Activated CD8-positive, alpha-beta memory T cell treated with anti-CD3 and anti-CD28 coated beads, Interleukin-2, amount 10 ng/mL, durations not matched to agents 7 days and 5 days (primary cell): ENCODE data around the gene MED13. TPM values are rescaled to one million over a fixed set of nuclear protein-coding genes. Genes with fewer than 3 reads are reported as not detected.
"Not testable (repeated sequence)": the region's sequence is repeated elsewhere in the genome, so short reads cannot be mapped to it uniquely, and the experiment has no call there.

Experiments
- ATAC-seq: fragments of 150-1000 bp; cut with Tn5 transposase; one replicate; pipeline ENCODE4 v1.10.0; 2021; ENCODE audit warnings: moderate library complexity
- CTCF ChIA-PET: fragments of 350-600 bp; sonication (Branson Sonifier 250); formaldehyde crosslinking; loops from one replicate; lab custom pipeline; 2021; ENCODE audit warnings: antibody characterized with exemption; lab: Charles Lee
- DNase-seq: peaks from one replicate; pipeline ENCODE4 v3.0.0-alpha.2; 2020
- H3K27ac Mint-ChIP-seq: one replicate; pipeline ENCODE4 v1.8.0; 2021; ENCODE audit warnings: mild to moderate bottlenecking, mixed read lengths
- H3K27me3 Mint-ChIP-seq: one replicate; pipeline ENCODE4 v1.8.0; 2021; ENCODE audit warnings: mixed read lengths
- H3K36me3 Mint-ChIP-seq: one replicate; pipeline ENCODE4 v1.8.0; 2021; ENCODE audit warnings: mild to moderate bottlenecking, mixed read lengths
- H3K4me1 Mint-ChIP-seq: one replicate; pipeline ENCODE4 v1.8.0; 2021; ENCODE audit warnings: mixed read lengths
- H3K4me3 Mint-ChIP-seq: one replicate; pipeline ENCODE4 v1.8.0; 2021; ENCODE audit warnings: mild to moderate bottlenecking, moderate library complexity, mixed read lengths
- H3K9me3 Mint-ChIP-seq: one replicate; pipeline ENCODE4 v1.8.0; 2022; ENCODE audit warnings: low read depth, mixed read lengths
- total RNA-seq, 2 experiments: library from RNA; stranded (reverse); gene quantifications; one replicate each; pipeline ENCODE4 v1.2.3, GENCODE V29; 2021

The MED13 gene
- total RNA-seq, 2 experiments from 2014 or later = 52.4 to 63.6 TPM

DNA sequence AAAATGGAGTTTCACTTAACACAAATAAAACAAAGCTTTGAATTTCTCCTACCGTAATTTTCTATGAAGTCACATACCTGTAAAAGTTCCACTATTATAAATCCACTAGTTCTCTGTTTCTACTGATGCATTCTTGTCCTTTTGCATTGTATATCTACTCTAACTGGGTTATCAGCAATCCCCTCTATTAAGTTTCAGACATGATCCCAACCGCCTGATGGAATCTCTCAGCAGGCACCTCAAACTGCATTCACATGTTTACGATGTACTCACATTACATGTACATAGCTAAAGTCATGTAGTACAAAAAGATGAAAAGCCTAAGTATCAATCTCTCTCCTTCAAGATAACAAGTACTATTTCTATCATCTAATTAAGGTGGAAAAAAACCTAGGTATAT, 64.9 kb downstream of the MED13 start:
- H3K36me3 Mint-ChIP-seq = peaks cover 26% of the 10 kb centered on the region
- no peak overlapping the region for H3K4me3 Mint-ChIP-seq
- H3K27me3 Mint-ChIP-seq = no peaks in the 10 kb centered on the region
- H3K27ac Mint-ChIP-seq = no peak overlapping the region
- CTCF ChIA-PET = no interaction called here
- ATAC-seq (no peak), DNase-seq (no peak)
- peaks cover 3% of the 10 kb centered on the region for H3K4me1 Mint-ChIP-seq
- H3K9me3 Mint-ChIP-seq = no peaks in the 10 kb centered on the region

DNA sequence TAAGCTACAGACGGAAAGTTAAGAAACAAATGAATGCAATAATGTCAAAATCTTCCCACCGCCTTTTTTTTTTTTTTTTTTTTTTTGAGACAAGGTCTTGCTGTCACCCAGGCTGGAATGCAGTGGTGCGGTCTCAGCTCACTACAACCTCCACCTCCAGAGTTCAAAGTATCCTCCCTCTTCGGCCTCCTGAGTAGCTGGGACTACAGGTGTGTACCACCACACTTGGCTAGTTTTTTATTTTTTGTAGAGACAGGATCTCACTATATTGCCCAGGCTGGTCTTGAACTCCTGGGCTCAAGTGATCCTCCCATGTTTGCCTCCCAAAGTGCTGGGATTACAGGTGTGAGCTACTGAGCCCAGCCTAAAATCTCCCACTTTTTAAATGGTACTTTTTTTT, 66.5 kb downstream of the MED13 start:
- H3K27ac Mint-ChIP-seq, DNase-seq, H3K27me3 Mint-ChIP-seq, H3K4me3 Mint-ChIP-seq, H3K4me1 Mint-ChIP-seq, ATAC-seq, H3K9me3 Mint-ChIP-seq: not testable (repeated sequence)
- CTCF ChIA-PET = interaction anchor here (1.1 kb wide), 1 partner anchor 111 kb away, joined by 5 read pairs; no protein-coding TSS in a partner anchor
- peaks cover 17% of the 10 kb centered on the region for H3K36me3 Mint-ChIP-seq

DNA sequence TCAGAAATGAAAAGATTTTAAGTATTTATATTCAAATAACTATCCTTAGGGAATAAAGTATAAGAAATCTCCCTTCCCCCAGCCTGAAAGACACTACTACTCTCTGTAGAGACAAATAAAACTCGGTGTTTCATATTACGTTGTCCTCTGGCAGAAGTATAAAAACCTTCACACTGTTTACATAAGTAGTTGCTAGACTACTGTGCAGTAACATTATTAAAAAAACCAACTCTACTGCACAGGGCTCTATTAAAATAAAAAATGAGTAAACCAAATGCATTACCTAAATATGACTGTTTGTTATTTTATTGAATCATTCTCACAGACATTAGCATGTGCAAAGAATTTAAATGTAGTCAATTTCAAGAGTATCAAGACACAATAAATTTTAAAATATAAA, 67.4 kb downstream of the MED13 start:
- ATAC-seq = no peak
- Mint-ChIP-seq H3K27ac (no peak overlapping the region), H3K27me3 (no peaks in the 10 kb centered on the region), H3K4me1 (peaks cover 3% of the 10 kb centered on the region), H3K9me3 (no peaks in the 10 kb centered on the region), H3K36me3 (peaks cover 22% of the 10 kb centered on the region), H3K4me3 (no peak overlapping the region)
- no peak for DNase-seq
- CTCF ChIA-PET = interaction anchor here (1.1 kb wide), 1 partner anchor 112 kb away, joined by 5 read pairs; no protein-coding TSS in a partner anchor

- H3K4me1 Mint-ChIP-seq = peaks cover 3% of the 10 kb centered on the region
- H3K27me3 Mint-ChIP-seq = no peaks in the 10 kb centered on the region
- DNase-seq (no peak), ATAC-seq (no peak)
- H3K36me3 Mint-ChIP-seq = peaks cover 26% of the 10 kb centered on the region
- CTCF ChIA-PET = no interaction called here
- H3K9me3 Mint-ChIP-seq = no peaks in the 10 kb centered on the region
- no peak overlapping the region for H3K4me3 Mint-ChIP-seq
- H3K27ac Mint-ChIP-seq = no peak overlapping the region
Observed at GRCh38 chr17:61996916-61997605, 68.0 kb downstream of the MED13 start.

- CTCF ChIA-PET = no interaction called here
- H3K36me3 Mint-ChIP-seq = peaks cover 36% of the 10 kb centered on the region
- H3K4me3 Mint-ChIP-seq = no peak overlapping the region
- ATAC-seq (no peak), DNase-seq (no peak)
- no peaks in the 10 kb centered on the region for H3K27me3 Mint-ChIP-seq
- H3K4me1 Mint-ChIP-seq = no peaks in the 10 kb centered on the region
- no peaks in the 10 kb centered on the region for H3K9me3 Mint-ChIP-seq
- H3K27ac Mint-ChIP-seq = no peak overlapping the region
Observed at GRCh38 chr17:61989509-61989908, 75.6 kb downstream of the MED13 start.

- Mint-ChIP-seq H3K36me3 (peaks cover 36% of the 10 kb centered on the region), H3K4me1 (no peaks in the 10 kb centered on the region), H3K9me3 (no peaks in the 10 kb centered on the region), H3K27ac (no peak overlapping the region), H3K27me3 (no peaks in the 10 kb centered on the region), H3K4me3 (no peak overlapping the region)
- CTCF ChIA-PET = interaction anchor here (1.1 to 1.5 kb wide), 2 partner anchors 19 to 123 kb away, joined by 3 read pairs; no protein-coding TSS in a partner anchor
- ATAC-seq (no peak), DNase-seq (no peak)
Observed at GRCh38 chr17:61986898-61987297, 78.2 kb downstream of the MED13 start.

DNA sequence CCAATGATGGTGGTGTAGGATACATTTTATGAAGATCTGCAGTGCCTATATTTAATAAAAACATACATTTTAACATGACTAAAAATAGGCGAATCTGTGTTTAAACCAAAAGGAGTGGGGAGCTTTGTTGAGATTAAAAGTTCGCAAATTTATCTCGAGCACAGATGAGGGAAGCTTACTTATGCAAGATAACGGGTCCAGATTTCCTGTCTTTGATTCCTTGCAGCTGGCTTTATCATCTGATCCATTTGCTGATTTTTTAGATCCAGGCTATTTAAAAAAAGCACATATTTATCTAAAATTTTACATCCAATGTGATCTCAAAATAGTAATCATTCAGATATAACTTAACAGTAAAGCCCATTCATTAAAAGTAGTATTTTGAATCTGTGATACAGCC, 80.3 kb downstream of the MED13 start:
- H3K27ac Mint-ChIP-seq = no peak overlapping the region
- no peak for DNase-seq
- ATAC-seq = no peak
- no peaks in the 10 kb centered on the region for H3K9me3 Mint-ChIP-seq
- H3K36me3 Mint-ChIP-seq = peaks cover 42% of the 10 kb centered on the region
- CTCF ChIA-PET = no interaction called here
- H3K4me3 Mint-ChIP-seq = no peak overlapping the region
- H3K27me3 Mint-ChIP-seq = no peaks in the 10 kb centered on the region
- no peaks in the 10 kb centered on the region for H3K4me1 Mint-ChIP-seq

GRCh38 chr17:61981323-61981722, 83.8 kb downstream of the MED13 start:
- DNase-seq = no peak
- no peak for ATAC-seq
- CTCF ChIA-PET = no interaction called here
- H3K4me3 Mint-ChIP-seq = no peak overlapping the region
- no peak overlapping the region for H3K27ac Mint-ChIP-seq
- H3K36me3 Mint-ChIP-seq = peaks cover 50% of the 10 kb centered on the region
- H3K9me3 Mint-ChIP-seq = no peaks in the 10 kb centered on the region
- H3K27me3 Mint-ChIP-seq = no peaks in the 10 kb centered on the region
- H3K4me1 Mint-ChIP-seq = peaks cover under 1% of the 10 kb centered on the region

- CTCF ChIA-PET = interaction anchor here (0.6 kb wide), 1 partner anchor 596 kb away, joined by 3 read pairs; no protein-coding TSS in a partner anchor
- Mint-ChIP-seq H3K36me3 (peaks cover 51% of the 10 kb centered on the region), H3K4me3 (no peak overlapping the region), H3K27ac (no peak overlapping the region), H3K27me3 (no peaks in the 10 kb centered on the region), H3K4me1 (peaks cover 5% of the 10 kb centered on the region), H3K9me3 (no peaks in the 10 kb centered on the region)
- no peak for DNase-seq
- no peak for ATAC-seq
Observed at GRCh38 chr17:61980535-61980934, 84.5 kb downstream of the MED13 start.

- no peak for ATAC-seq
- Mint-ChIP-seq H3K27me3 (no peaks in the 10 kb centered on the region), H3K4me1 (peaks cover 16% of the 10 kb centered on the region), H3K27ac (no peak overlapping the region), H3K9me3 (no peaks in the 10 kb centered on the region), H3K4me3 (no peak overlapping the region), H3K36me3 (peaks cover 43% of the 10 kb centered on the region)
- DNase-seq = no peak
- CTCF ChIA-PET = no interaction called here
Observed at GRCh38 chr17:61974115-61974514, 91.0 kb downstream of the MED13 start.

GRCh38 chr17:61972311-61972710, 92.8 kb downstream of the MED13 start:
- ATAC-seq (no peak), DNase-seq (no peak)
- Mint-ChIP-seq H3K27ac (no peak overlapping the region), H3K4me1 (peaks cover 16% of the 10 kb centered on the region), H3K36me3 (peaks cover 38% of the 10 kb centered on the region), H3K4me3 (no peak overlapping the region), H3K9me3 (no peaks in the 10 kb centered on the region), H3K27me3 (no peaks in the 10 kb centered on the region)
- CTCF ChIA-PET = interaction anchor here (0.6 kb wide), 1 partner anchor 87 kb away, joined by 3 read pairs; no protein-coding TSS in a partner anchor

- Mint-ChIP-seq H3K27me3 (no peaks in the 10 kb centered on the region), H3K9me3 (no peaks in the 10 kb centered on the region), H3K4me3 (no peak overlapping the region), H3K27ac (no peak overlapping the region), H3K36me3 (peaks cover 32% of the 10 kb centered on the region), H3K4me1 (peaks cover 6% of the 10 kb centered on the region)
- ATAC-seq = no peak
- DNase-seq = no peak
- CTCF ChIA-PET = no interaction called here
Observed at GRCh38 chr17:61970030-61970429, 95.0 kb downstream of the MED13 start.

DNA sequence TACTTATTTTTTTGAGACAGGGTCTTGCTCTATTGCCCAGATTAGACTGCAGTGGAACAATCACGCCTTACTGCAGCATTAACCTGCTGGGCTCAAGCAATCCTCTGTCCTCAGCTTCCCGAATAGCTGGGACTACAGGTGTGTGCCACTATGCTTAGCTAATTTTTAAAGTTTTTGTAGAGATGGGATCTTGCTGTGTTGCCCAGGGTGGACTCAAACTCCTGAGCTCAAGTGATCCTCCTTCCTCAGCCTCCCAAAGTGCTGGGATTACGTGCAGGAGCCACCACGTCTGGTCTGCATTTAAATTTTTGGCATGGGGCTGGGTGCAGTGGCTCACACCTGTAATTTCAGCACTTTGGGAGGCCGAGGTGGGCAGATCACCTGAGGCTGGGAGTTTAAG, 96.3 kb downstream of the MED13 start:
- Mint-ChIP-seq H3K4me1 (no peaks in the 10 kb centered on the region), H3K27me3 (no peaks in the 10 kb centered on the region), H3K9me3 (no peaks in the 10 kb centered on the region), H3K36me3 (peaks cover 31% of the 10 kb centered on the region), H3K27ac (no peak overlapping the region), H3K4me3 (no peak overlapping the region)
- CTCF ChIA-PET = no interaction called here
- ATAC-seq (no peak), DNase-seq (no peak)

GRCh38 chr17:61967729-61968128, 97.3 kb downstream of the MED13 start:
- ATAC-seq (no peak), DNase-seq (no peak)
- Mint-ChIP-seq H3K9me3 (no peaks in the 10 kb centered on the region), H3K27me3 (no peaks in the 10 kb centered on the region), H3K4me3 (no peak overlapping the region), H3K27ac (no peak overlapping the region), H3K4me1 (no peaks in the 10 kb centered on the region), H3K36me3 (peaks cover 34% of the 10 kb centered on the region)
- CTCF ChIA-PET = no interaction called here
